ENCODE data around the gene FAM228A.

Gene FAM228A

GRCh38 chr2:24231461-24231881 lies 56.6 kb downstream of the FAM228A start:
- DNase-seq = no peak

DNA sequence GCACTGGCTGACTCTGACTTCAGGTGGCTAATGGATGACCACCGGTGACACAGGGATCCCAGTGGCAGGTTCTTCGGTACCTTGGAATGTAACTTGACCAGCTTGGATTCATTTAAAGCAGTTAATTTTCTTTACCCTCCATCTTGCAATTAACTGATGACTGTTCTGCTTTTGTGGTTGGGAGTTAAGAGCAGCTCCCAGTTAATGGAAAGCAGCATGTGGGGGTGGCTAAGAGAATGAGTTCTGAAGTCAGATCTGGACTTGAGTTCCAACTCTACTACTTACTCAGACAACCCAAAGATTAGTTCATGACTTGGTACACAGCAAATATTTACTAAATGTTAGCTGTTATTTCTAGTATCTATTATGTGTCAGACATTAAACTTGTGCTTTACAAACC lies 58.5 kb downstream of the FAM228A start:
- no peak for DNase-seq

- no peak for DNase-seq
These were observed 62.5 kb downstream of the FAM228A start for GRCh38 chr2:24237313-24237712.

- no peak for DNase-seq
These were observed 63.3 kb downstream of the FAM228A start for GRCh38 chr2:24238158-24238557.

- no peak for DNase-seq
These were observed 64.7 kb downstream of the FAM228A start for GRCh38 chr2:24239553-24239952.

Data from cortex of kidney (tissue), 1 donor.